Bone marrow (tissue), 2 donors: ENCODE results near the gene SAMD9.
"Not testable (repeated sequence)": the region's sequence is repeated elsewhere in the genome, so short reads cannot be mapped to it uniquely, and the experiment has no call there.

Experiments
- DNase-seq, 2 donors: peaks; one replicate each; lab custom pipeline; 2025; lab: John Stamatoyannopoulos, UW

The SAMD9 gene

DNA sequence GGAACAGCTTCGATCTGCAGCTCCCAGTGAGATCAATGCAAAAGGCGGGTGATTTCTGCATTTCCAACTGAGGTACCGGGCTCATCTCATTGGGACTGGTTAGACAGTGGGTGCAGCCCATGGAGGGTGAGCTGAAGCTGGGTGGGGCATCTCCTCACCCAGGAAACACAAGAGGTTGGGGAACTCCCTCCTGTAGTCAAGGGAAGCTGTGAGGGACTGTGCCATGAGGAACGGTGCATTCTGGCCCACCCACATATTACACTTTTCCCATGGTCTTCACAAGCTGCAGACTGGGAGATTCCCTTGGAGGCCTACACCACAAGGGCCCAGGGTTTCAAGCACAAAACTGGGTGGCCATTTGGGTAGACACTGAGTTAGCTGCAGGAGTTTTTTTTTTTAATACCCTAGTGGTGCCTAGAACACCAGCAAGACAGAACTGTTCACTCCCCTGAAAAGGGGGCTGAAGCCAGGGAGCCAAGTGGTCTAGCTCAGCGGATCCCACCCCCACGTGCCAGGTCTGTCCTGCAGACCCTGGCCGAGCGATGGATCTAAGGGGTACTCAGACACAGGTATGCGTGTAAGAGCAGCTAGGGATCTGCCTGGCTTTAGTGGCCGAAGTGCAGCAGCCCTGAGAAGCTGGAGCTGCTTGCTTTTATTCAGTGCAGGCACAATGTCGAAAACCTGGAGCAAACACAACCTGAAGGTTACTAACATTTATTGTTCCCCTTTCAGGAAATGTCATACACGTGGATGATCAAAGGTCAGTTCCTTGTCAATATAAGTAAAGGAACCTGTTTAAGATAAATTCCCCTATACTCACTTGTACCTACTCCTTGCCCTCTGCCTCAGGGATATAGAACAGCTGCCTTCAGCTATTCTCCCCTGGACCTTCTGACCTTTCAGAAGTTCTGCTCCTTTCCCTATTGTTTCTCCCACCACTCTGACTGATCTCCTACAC, 3.1 kb upstream of the SAMD9 start:
- DNase-seq, result no peak

GRCh38 chr7:93119191-93119905, 1.6 kb upstream of the SAMD9 start:
- DNase-seq, result no peak

GRCh38 chr7:93117327-93117726, 452 bp downstream of the SAMD9 start:
- no peak for DNase-seq

GRCh38 chr7:93115796-93116195, 2.0 kb downstream of the SAMD9 start:
- no peak for DNase-seq

DNA sequence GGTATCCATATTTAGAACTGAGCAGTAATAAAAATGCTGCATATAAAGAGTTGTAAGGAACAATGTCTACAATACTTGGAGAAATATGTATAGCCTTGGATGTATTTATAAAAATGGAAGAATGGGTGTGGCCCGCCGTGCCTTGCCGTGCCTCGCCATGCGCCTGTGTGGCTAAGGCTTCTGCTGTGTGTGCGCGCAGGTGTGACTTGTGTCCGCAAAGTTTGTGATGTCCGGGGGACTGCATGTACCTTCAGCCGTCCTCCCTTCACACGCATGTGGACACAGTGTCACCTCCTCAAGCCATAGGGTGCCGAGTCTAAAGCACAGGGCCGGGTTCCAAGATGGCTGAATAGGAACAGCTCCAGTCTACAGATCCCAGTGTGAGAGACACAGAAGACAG, 9.8 kb downstream of the SAMD9 start:
- no peak for DNase-seq

GRCh38 chr7:93097388-93097787, 20.4 kb downstream of the SAMD9 start:
- no peak for DNase-seq

GRCh38 chr7:93092757-93093370, 24.9 kb downstream of the SAMD9 start:
- peak in 1 of 2 donors; percentile 22 for DNase-seq

DNA sequence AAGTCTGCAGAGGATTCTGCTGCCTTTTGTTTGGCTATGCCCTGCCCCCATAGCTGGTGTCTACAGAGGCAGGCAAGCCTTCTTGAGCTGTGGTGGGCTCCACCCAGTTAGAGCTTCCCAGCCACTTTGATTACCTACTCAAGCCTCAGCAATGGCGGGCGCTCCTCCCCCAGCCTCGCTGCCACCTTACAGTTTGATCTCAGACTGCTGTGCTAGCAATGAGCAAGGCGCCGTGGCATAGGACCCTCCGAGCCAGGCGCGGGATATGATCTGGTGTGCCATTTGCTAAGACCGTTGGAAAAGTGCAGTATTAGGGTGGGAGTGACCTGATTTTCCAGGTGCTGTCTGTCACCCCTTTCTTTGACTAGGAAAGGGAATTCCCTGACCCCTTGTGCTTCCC, 44.4 kb downstream of the SAMD9 start:
- not testable (repeated sequence) for DNase-seq

GRCh38 chr7:93062599-93062998, 55.2 kb downstream of the SAMD9 start:
- DNase-seq, result no peak

- no peak for DNase-seq
Observed at GRCh38 chr7:93060865-93061264, 56.9 kb downstream of the SAMD9 start.

DNA sequence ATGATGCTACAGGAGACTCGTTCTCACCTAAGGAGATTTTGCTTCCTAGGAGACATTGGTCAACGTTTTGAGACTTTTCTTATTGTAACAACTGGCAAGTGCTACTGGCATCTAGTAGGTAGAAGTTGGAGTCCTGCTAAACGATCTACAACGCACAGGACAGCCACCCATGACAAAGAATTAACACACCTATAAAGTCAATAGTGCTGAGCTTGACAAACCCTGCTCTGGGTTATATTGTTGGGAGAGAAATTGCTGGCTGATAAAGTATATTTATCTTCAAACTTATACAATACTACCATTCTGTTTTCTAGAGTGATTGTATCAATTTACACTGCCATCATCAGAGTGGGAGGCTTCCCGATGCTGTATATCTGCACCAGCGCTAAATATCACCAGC, 57.8 kb downstream of the SAMD9 start:
- DNase-seq, result no peak

GRCh38 chr7:93056621-93057020, 61.2 kb downstream of the SAMD9 start:
- DNase-seq, result not testable (repeated sequence)

DNA sequence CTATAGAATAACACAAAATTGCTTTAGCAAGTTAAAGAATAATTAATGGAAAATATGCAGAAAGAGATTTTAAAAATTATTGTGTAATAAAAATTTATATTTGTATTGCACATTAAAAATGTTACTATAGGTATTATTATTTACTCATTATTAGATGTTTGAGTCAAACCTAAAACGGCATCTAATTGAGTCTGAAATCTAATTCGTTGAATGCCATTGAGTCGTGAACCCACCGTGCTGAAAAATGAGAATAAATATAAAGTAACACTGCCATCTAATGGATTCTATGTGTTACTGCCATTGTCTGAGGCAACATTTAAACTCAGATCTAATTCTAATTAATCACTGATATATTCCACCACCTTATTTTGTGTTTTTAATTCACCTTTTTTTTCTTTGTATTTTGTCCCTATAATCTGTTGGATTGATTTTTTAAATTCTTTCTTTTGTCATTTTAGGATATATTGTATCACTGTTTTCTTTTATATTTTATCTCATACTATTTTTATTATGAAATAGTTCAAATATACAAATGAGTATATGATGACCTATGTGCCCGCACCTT, 62.2 kb downstream of the SAMD9 start:
- DNase-seq, result peak in 1 of 2 donors; percentile 55

GRCh38 chr7:93054975-93055374, 62.8 kb downstream of the SAMD9 start:
- DNase-seq, result no peak

DNA sequence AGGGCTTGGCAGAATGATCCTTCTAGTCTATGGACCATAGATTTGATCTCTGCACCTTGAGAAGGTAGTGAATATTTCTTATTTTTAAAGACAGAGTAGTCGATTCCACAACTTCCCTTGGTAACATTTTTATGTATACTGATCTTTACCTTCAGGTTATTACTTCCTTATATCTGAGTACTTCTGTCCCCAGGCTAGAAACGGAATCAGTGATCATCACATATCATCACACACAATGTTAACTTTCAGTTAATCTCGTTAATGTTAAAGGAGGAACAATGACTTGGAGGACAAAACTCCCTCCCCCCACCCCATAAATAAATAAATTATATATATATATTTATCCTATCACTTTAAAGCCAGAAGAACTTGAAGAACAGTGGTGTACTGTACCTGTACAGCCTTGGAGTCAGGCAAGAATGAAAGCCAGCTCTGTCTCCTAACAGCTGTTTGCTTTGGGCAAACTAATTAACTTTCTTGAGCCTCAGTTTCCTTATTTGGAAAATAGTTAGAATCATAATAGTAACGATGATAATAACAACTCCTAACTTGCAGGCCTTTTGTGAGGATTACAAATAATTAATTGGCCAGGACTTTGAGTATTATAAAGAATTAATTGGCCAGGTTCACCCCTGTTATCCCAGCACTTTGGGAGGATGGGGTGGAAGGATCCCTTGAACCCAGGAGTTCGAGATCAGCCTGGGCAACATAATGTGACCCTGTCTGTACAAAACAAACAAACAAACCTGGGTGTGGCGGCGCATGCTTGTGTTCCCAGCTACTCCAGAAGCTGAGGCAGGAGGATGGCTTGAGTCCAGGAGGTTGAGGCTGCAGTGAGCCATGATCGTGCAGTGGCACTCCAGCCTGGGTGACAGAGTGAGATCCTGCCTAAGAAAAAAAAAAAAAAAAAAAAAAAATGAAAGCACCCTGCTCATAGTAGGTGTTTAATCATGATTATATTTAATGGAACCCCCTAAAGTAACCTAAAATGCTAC, 63.5 kb downstream of the SAMD9 start:
- DNase-seq, result no peak

- DNase-seq, result no peak
Observed at GRCh38 chr7:93053209-93053948, 64.4 kb downstream of the SAMD9 start.

DNA sequence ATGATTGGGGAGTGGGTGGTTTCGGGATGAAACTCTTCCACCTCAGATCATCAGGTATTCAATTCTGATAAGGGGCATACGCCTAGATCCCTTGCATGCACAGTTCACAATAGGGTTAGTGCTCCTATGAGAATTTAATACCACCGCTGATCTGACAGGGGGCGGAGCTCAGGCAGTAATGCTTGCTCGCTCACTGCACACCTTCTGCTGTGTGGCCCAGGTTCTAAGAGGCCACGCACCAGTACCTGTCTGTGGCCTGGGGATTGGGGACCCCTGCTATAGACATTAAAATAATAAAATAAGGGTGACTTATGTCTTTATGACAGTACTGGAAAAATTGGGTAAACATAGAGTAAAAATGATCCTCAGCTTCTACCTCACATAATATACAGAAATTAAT, 66.1 kb downstream of the SAMD9 start:
- DNase-seq, result no peak
